B cell (primary cell): ENCODE results near the gene ZNF621. TPM values are rescaled to one million over a fixed set of nuclear protein-coding genes. Genes with fewer than 3 reads are reported as not detected.

Experiments used
- ATAC-seq: fragments of 200-7000 bp; cut with Tn5 transposase; one replicate; pipeline ENCODE4 v1.10.0; 2021; ENCODE audit warnings: low read depth, mild to moderate bottlenecking, moderate number of reproducible peaks, moderate library complexity
- CTCF ChIA-PET: fragments of 350-600 bp; sonication (Branson Sonifier 250); formaldehyde crosslinking; loops from one replicate; lab custom pipeline; 2021; ENCODE audit warnings: antibody characterized with exemption, inconsistent platforms; lab: Charles Lee
- POLR2A ChIA-PET: fragments of 350-600 bp; sonication (Branson Sonifier 250); formaldehyde crosslinking; loops from one replicate; lab custom pipeline; 2021; ENCODE audit warnings: antibody characterized with exemption; lab: Charles Lee
- DNase-seq: peaks from one replicate; pipeline ENCODE4 v3.0.0; 2013
- H2AFZ ChIP-seq: 2 replicates; pipeline ENCODE4 v1.6.1; 2012; ENCODE audit warnings: mild to moderate bottlenecking, low read depth, low read length; ENCODE audit not compliant: insufficient read depth, poor library complexity, severe bottlenecking
- H3K27ac ChIP-seq, 2 donors: 1 replicate in 1 of 2; 2 replicates in 1 of 2; pipeline ENCODE4 v1.5.1; 2012 to 2013; ENCODE audit warnings: low read length in 2 of 2, mild to moderate bottlenecking in 2 of 2, moderate library complexity in 1 of 2
- H3K27me3 ChIP-seq, 4 experiments: fragments of 200-600 bp in 1 of 4; sonication (generic) in 1 of 4; replicated peaks in 1 of 4; 1 replicate in 2 of 4; 2 replicates in 2 of 4; pipeline versions ENCODE4 v1.6.1 to v1.7.0; 2013 to 2016; ENCODE audit warnings: low read length in 3 of 4, mild to moderate bottlenecking in 2 of 4, mixed read lengths in 1 of 4, moderate library complexity in 1 of 4; ENCODE audit not compliant: insufficient read depth in 4 of 4, control insufficient read depth in 3 of 4; ENCODE audit errors: control extremely low read depth in 1 of 4
- H3K36me3 ChIP-seq, 2 experiments: replicated peaks in 1 of 2; 1 replicate in 1 of 2; 2 replicates in 1 of 2; pipeline versions ENCODE4 v1.6.1 to v1.7.1; 2013; ENCODE audit warnings: low read length in 1 of 2; ENCODE audit not compliant: insufficient read depth in 2 of 2, control insufficient read depth in 1 of 2; ENCODE audit errors: control extremely low read depth in 1 of 2, extremely low read depth in 1 of 2
- H3K4me1 ChIP-seq, 2 donors: fragments of 200-600 bp in 1 of 2; sonication (generic) in 1 of 2; 1 replicate in 1 of 2; 2 replicates in 1 of 2; pipeline versions ENCODE4 v1.5.1 to v1.6.1; 2013 to 2017; ENCODE audit warnings: low read length in 2 of 2; ENCODE audit not compliant: control insufficient read depth in 2 of 2, insufficient read depth in 2 of 2
- H3K4me2 ChIP-seq: replicated peaks from 2 replicates; pipeline ENCODE3; 2012; ENCODE audit warnings: mild to moderate bottlenecking, low read depth, low read length; ENCODE audit not compliant: poor library complexity, severe bottlenecking
- H3K4me3 ChIP-seq, 5 experiments: fragments of 200-600 bp in 1 of 5; sonication (generic) in 1 of 5; 1 replicate in 3 of 5; 2 replicates in 2 of 5; pipeline versions ENCODE4 v1.5.1 to v1.7.0; 2011 to 2016; ENCODE audit warnings: low read length in 4 of 5, mild to moderate bottlenecking in 4 of 5, low read depth in 2 of 5, control low read depth in 1 of 5, moderate library complexity in 1 of 5; ENCODE audit not compliant: insufficient read depth in 1 of 5; ENCODE audit errors: control extremely low read depth in 1 of 5, extremely low read depth in 1 of 5
- H3K79me2 ChIP-seq: fragments of 200-600 bp; sonication (generic); one replicate; pipeline ENCODE4 v1.6.0; 2016; ENCODE audit warnings: low read length; ENCODE audit not compliant: control insufficient read depth, insufficient read depth
- H3K9ac ChIP-seq: fragments of 200-600 bp; sonication (generic); 2 replicates; pipeline ENCODE4 v1.6.1; 2017; ENCODE audit warnings: mild to moderate bottlenecking, low read length, moderate library complexity
- H3K9me3 ChIP-seq, 3 donors: one replicate each; pipeline versions ENCODE4 v1.6.1 to v1.7.1; 2013; ENCODE audit warnings: low read length in 2 of 3; ENCODE audit not compliant: control insufficient read depth in 2 of 3, insufficient read depth in 1 of 3; ENCODE audit errors: control extremely low read depth in 1 of 3
- H4K20me1 ChIP-seq: 2 replicates; pipeline ENCODE4 v1.6.0; 2012; ENCODE audit warnings: mild to moderate bottlenecking, low read length; ENCODE audit not compliant: insufficient read depth, control insufficient read depth, poor library complexity, severe bottlenecking
- H3K27ac Mint-ChIP-seq: one replicate; pipeline ENCODE4 v1.8.0; 2021; ENCODE audit warnings: mixed read lengths
- H3K27me3 Mint-ChIP-seq: one replicate; pipeline ENCODE4 v1.8.0; 2021; ENCODE audit warnings: mixed read lengths
- H3K4me1 Mint-ChIP-seq: one replicate; pipeline ENCODE4 v1.8.0; 2021; ENCODE audit warnings: mixed read lengths
- H3K4me3 Mint-ChIP-seq: one replicate; pipeline ENCODE4 v1.8.0; 2021; ENCODE audit warnings: mixed read lengths
- H3K9me3 Mint-ChIP-seq: one replicate; pipeline ENCODE4 v1.8.0; 2022; ENCODE audit warnings: mixed read lengths; ENCODE audit not compliant: insufficient read depth
- CTCF ChIP-seq: fragments of 200-600 bp; IDR thresholded peaks from one replicate; pipeline ENCODE4 v1.8.0; 2022; ENCODE audit warnings: antibody characterized with exemption, mild to moderate bottlenecking
- EZH2 ChIP-seq: IDR thresholded peaks from 2 replicates; pipeline ENCODE4 v1.6.1; 2012; ENCODE audit warnings: borderline replicate concordance, low read depth, mild to moderate bottlenecking, moderate library complexity, low read length; ENCODE audit not compliant: insufficient read depth, poor library complexity, severe bottlenecking
- WGBS: methylation state at CpG from one replicate; pipeline ENCODE4 v1.1.5; 2013; ENCODE audit warnings: missing lambda C conversion rate; ENCODE audit not compliant: insufficient coverage; 5-methylcytosine and 5-hydroxymethylcytosine counted together
- intact Hi-C: fragments of 100-400 bp; cut with micrococcal nuclease; formaldehyde crosslinking; loops from one replicate; pipeline ENCODE4 v1.10.0; 2022
- polyA plus RNA-seq: library from polyadenylated mRNA; depleted of rRNA; stranded (reverse); fragments of >200 nt; gene quantifications from 2 replicates; pipeline ENCODE4 v1.2.3, GENCODE V29; 2012
- total RNA-seq, 2 donors: library from RNA; stranded (reverse); fragments of 120-200 nt in 1 of 2; gene quantifications; 1 replicate in 1 of 2; 2 replicates in 1 of 2; pipeline versions ENCODE4 v1.2.3 to v1.2.4, GENCODE V29; 2013 to 2022

The ZNF621 gene
- total and polyA plus RNA-seq, 2 donors (not counting 1 experiment from before 2014, with no cell fraction given), result 10.2 to 35.2 TPM

GRCh38 chr3:40581166-40581565, 56.4 kb downstream of the ZNF621 start:
- intact Hi-C loops, result loop anchor here (5.0 to 10.0 kb wide), 5 partner anchors 134 to 1134 kb away; no protein-coding TSS in a partner anchor
- TF ChIP-seq CTCF, result no peak
- TF ChIP-seq EZH2, result no peak

GRCh38 chr3:40582401-40583027, 57.8 kb downstream of the ZNF621 start:
- POLR2A ChIA-PET, result interaction anchor here (1.2 kb wide), 1 partner anchor 616 kb away, joined by 3 read pairs; the partner anchor contains the start of gene CTNNB1
- H3K9ac ChIP-seq, result no peak overlapping the region
- H3K4me1 ChIP-seq, result peaks cover 0 to 3% of the 10 kb centered on the region in 2 donors
- H2AFZ ChIP-seq, result no peak overlapping the region
- Mint-ChIP-seq H3K27me3 (peaks cover 3% of the 10 kb centered on the region), H3K4me3 (no peak overlapping the region), H3K9me3 (no peaks in the 10 kb centered on the region), H3K4me1 (peaks cover 14% of the 10 kb centered on the region), H3K27ac (no peak overlapping the region)
- H3K4me3 ChIP-seq, result no peak overlapping the region
- ATAC-seq, result no peak
- H3K36me3 ChIP-seq, result no peaks in the 10 kb centered on the region
- H4K20me1 ChIP-seq, result no peaks in the 10 kb centered on the region
- H3K9me3 ChIP-seq, result no peaks in the 10 kb centered on the region
- CTCF ChIA-PET, result interaction anchor here (0.8 to 14.0 kb wide), 15 partner anchors 9 to 1307 kb away, joined by 3 to 280 read pairs (median 4); partner anchors contain the start of gene CTNNB1
- TF ChIP-seq EZH2 (no peak), CTCF (no peak)
- no peak overlapping the region for H3K27ac ChIP-seq
- H3K79me2 ChIP-seq, result no peaks in the 10 kb centered on the region
- H3K27me3 ChIP-seq, result no peaks in the 10 kb centered on the region
- H3K4me2 ChIP-seq, result no peak overlapping the region
- intact Hi-C loops, result loop anchor here (5.0 to 10.0 kb wide), 5 partner anchors 132 to 1132 kb away; no protein-coding TSS in a partner anchor
- DNase-seq, result no peak
- WGBS, result no CpG with 5 or more reads among the region's 2 CpGs

More at GRCh38 chr3:40581166-40581565, 56.4 kb downstream of the ZNF621 start:
- no peak for ATAC-seq
- Histone ChIP-seq H3K79me2 (no peaks in the 10 kb centered on the region), H4K20me1 (no peaks in the 10 kb centered on the region), H3K27me3 (no peaks in the 10 kb centered on the region), H3K4me1 (peaks cover 0 to 3% of the 10 kb centered on the region in 2 donors), H3K9me3 (no peaks in the 10 kb centered on the region), H2AFZ (no peak overlapping the region), H3K4me3 (no peak overlapping the region), H3K36me3 (no peaks in the 10 kb centered on the region), H3K9ac (no peak overlapping the region), H3K27ac (no peak overlapping the region), H3K4me2 (no peak overlapping the region)
- H3K4me1 Mint-ChIP-seq, result peaks cover 14% of the 10 kb centered on the region
- ChIA-PET POLR2A (no interaction called here), CTCF (interaction anchor here (0.5 to 14.0 kb wide), 42 partner anchors 7 to 1862 kb away, joined by 3 to 280 read pairs (median 3); partner anchors contain the start of gene CTNNB1)
- H3K4me3 Mint-ChIP-seq, result no peak overlapping the region
- no peak for DNase-seq
- H3K9me3 Mint-ChIP-seq, result no peaks in the 10 kb centered on the region
- peaks cover 5% of the 10 kb centered on the region for H3K27me3 Mint-ChIP-seq
- WGBS, result no CpG with 5 or more reads among the region's 1 CpG
- no peak overlapping the region for H3K27ac Mint-ChIP-seq
